ENCODE results near the gene CACNA1B. TPM values are rescaled to one million over a fixed set of nuclear protein-coding genes. Genes with fewer than 3 reads are reported as not detected.
"Not testable (repeated sequence)": the region's sequence is repeated elsewhere in the genome, so short reads cannot be mapped to it uniquely, and the experiment has no call there.

The CACNA1B gene
- total RNA-seq, 1 experiment from 2014 or later, result 1.7 TPM

- Histone ChIP-seq H3K4me2 (ENCODE audit: low read length) (no peak overlapping the region), H3K9me3 (ENCODE audit: control insufficient read depth in 1 of 2, insufficient read depth in 1 of 2, low read depth in 1 of 2, low read length in 2 of 2) (no peaks in the 10 kb centered on the region), H2AFZ (ENCODE audit: low read depth, low read length, poor library complexity, severe bottlenecking) (no peak overlapping the region), H3K27me3 (ENCODE audit: insufficient read depth, low read length) (no peaks in the 10 kb centered on the region), H3K9ac (ENCODE audit: low read length) (no peak overlapping the region), H3K4me3 (replicated peaks in 1 of 2; ENCODE audit: low read depth in 1 of 2, low read length in 2 of 2) (no peak overlapping the region), H3K36me3 (ENCODE audit: control insufficient read depth in 1 of 2, insufficient read depth in 2 of 2, low read length in 2 of 2) (no peaks in the 10 kb centered on the region), H3K9me2 (ENCODE audit: insufficient read depth) (no peaks in the 10 kb centered on the region), H3K79me2 (ENCODE audit: insufficient read depth, low read length) (no peaks in the 10 kb centered on the region), H3K4me1 (ENCODE audit: control insufficient read depth in 1 of 2, insufficient read depth in 2 of 2, low read length in 2 of 2) (no peaks in the 10 kb centered on the region), H3K27ac (ENCODE audit: low read depth, low read length) (no peak overlapping the region), H4K20me1 (ENCODE audit: insufficient read depth) (no peaks in the 10 kb centered on the region)
- ChIA-PET POLR2A (no interaction called here), CTCF (no interaction called here), RAD21 (ENCODE audit: low non-redundant PET in 1 of 2, low total read pairs in 2 of 2, uncharacterized antibody in 2 of 2, unreplicated experiment in 2 of 2) (no interaction called here)
- DNase-seq (ENCODE audit: low read depth, low spot score), result no peak
- no TSS peak for BruUV-seq (replicated peaks)
- no peak for TF ChIP-seq SP1 (IDR thresholded peaks at IDR 0.05; ENCODE audit: low read depth)
- no peak for TF ChIP-seq ZFX (IDR thresholded peaks at IDR 0.05)
- TF ChIP-seq EZH2phosphoT487 (IDR thresholded peaks at IDR 0.05; ENCODE audit: borderline replicate concordance), result no peak
- no peak for TF ChIP-seq POLR2AphosphoS5 (IDR thresholded peaks at IDR 0.05; ENCODE audit: low read depth, low read length)
- TF ChIP-seq ZNF274 (IDR thresholded peaks at IDR 0.05; ENCODE audit: low read depth, low read length), result no peak
- intact Hi-C loops (cut with micrococcal nuclease), result no loop called here
- ATAC-seq, result no peak
Observed at GRCh38 chr9:138123086-138123485, 245.5 kb downstream of the CACNA1B start.

DNA sequence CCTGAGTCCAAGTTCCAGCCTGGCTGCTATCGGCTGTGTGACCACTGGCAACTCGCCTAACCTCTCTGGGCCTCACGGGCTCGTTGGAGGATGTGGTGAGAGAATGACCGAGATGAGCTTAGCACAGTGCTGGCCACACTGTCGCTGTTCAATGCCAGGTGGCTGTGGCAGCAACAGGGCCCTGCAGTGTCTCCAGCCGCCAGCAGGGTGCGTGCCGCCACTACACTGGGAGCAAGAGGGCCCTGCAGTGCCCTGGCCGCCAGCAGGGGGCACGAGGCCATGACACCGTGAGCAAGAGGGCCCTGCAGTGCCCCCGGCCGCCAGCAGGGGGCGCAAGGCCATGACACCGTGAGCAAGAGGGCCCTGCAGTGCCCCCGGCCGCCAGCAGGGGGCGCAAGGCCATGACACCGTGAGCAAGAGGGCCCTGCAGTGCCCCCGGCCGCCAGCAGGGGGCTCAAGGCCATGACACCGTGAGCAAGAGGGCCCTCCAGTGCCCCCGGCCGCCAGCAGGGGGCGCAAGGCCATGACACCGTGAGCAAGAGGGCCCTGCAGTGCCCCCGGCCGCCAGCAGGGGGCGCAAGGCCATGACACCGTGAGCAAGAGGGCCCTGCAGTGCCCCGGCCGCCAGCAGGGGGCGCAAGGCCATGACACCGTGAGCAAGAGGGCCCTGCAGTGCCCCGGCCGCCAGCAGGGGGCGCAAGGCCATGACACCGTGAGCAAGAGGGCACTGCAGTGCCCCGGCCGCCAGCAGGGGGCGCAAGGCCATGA is 248.7 kb downstream of the CACNA1B start:
- CTCF ChIA-PET; intact Hi-C loops (cut with micrococcal nuclease): not testable (repeated sequence)

GRCh38 chr9:138126858-138127584 is 249.4 kb downstream of the CACNA1B start:
- H3K9me2 ChIP-seq (ENCODE audit: insufficient read depth); CTCF ChIA-PET; ATAC-seq; H3K9ac ChIP-seq (ENCODE audit: low read length); RAD21 ChIA-PET (ENCODE audit: low non-redundant PET in 1 of 2, low total read pairs in 2 of 2, uncharacterized antibody in 2 of 2, unreplicated experiment in 2 of 2); H3K79me2 ChIP-seq (ENCODE audit: insufficient read depth, low read length); BruUV-seq (replicated peaks); H3K27ac ChIP-seq (ENCODE audit: low read depth, low read length); H3K36me3 ChIP-seq (ENCODE audit: control insufficient read depth in 1 of 2, insufficient read depth in 2 of 2, low read length in 2 of 2); H4K20me1 ChIP-seq (ENCODE audit: insufficient read depth); H2AFZ ChIP-seq (ENCODE audit: low read depth, low read length, poor library complexity, severe bottlenecking); H3K27me3 ChIP-seq (ENCODE audit: insufficient read depth, low read length); DNase-seq (ENCODE audit: low read depth, low spot score); intact Hi-C loops (cut with micrococcal nuclease); POLR2A ChIA-PET; H3K4me3 ChIP-seq (replicated peaks in 1 of 2; ENCODE audit: low read depth in 1 of 2, low read length in 2 of 2); H3K9me3 ChIP-seq (ENCODE audit: control insufficient read depth in 1 of 2, insufficient read depth in 1 of 2, low read depth in 1 of 2, low read length in 2 of 2); H3K4me1 ChIP-seq (ENCODE audit: control insufficient read depth in 1 of 2, insufficient read depth in 2 of 2, low read length in 2 of 2); H3K4me2 ChIP-seq (ENCODE audit: low read length): not testable (repeated sequence)

More for the DNA sequence above, 248.7 kb downstream of the CACNA1B start:
- H3K27me3 ChIP-seq (ENCODE audit: insufficient read depth, low read length); H4K20me1 ChIP-seq (ENCODE audit: insufficient read depth); H3K9me2 ChIP-seq (ENCODE audit: insufficient read depth); RAD21 ChIA-PET (ENCODE audit: low non-redundant PET in 1 of 2, low total read pairs in 2 of 2, uncharacterized antibody in 2 of 2, unreplicated experiment in 2 of 2); BruUV-seq (replicated peaks); DNase-seq (ENCODE audit: low read depth, low spot score); POLR2A ChIA-PET; H3K9me3 ChIP-seq (ENCODE audit: control insufficient read depth in 1 of 2, insufficient read depth in 1 of 2, low read depth in 1 of 2, low read length in 2 of 2); H3K4me3 ChIP-seq (replicated peaks in 1 of 2; ENCODE audit: low read depth in 1 of 2, low read length in 2 of 2); H3K4me2 ChIP-seq (ENCODE audit: low read length); H3K9ac ChIP-seq (ENCODE audit: low read length); H3K36me3 ChIP-seq (ENCODE audit: control insufficient read depth in 1 of 2, insufficient read depth in 2 of 2, low read length in 2 of 2); H3K27ac ChIP-seq (ENCODE audit: low read depth, low read length); H3K4me1 ChIP-seq (ENCODE audit: control insufficient read depth in 1 of 2, insufficient read depth in 2 of 2, low read length in 2 of 2); ATAC-seq; H2AFZ ChIP-seq (ENCODE audit: low read depth, low read length, poor library complexity, severe bottlenecking); H3K79me2 ChIP-seq (ENCODE audit: insufficient read depth, low read length): not testable (repeated sequence)

- RAD21 ChIA-PET (ENCODE audit: low non-redundant PET in 1 of 2, low total read pairs in 2 of 2, uncharacterized antibody in 2 of 2, unreplicated experiment in 2 of 2); CTCF ChIA-PET; DNase-seq (ENCODE audit: low read depth, low spot score); ATAC-seq; H3K4me3 ChIP-seq (replicated peaks in 1 of 2; ENCODE audit: low read depth in 1 of 2, low read length in 2 of 2); H3K9ac ChIP-seq (ENCODE audit: low read length); H3K9me3 ChIP-seq (ENCODE audit: control insufficient read depth in 1 of 2, insufficient read depth in 1 of 2, low read depth in 1 of 2, low read length in 2 of 2); H3K79me2 ChIP-seq (ENCODE audit: insufficient read depth, low read length); BruUV-seq (replicated peaks); H3K4me1 ChIP-seq (ENCODE audit: control insufficient read depth in 1 of 2, insufficient read depth in 2 of 2, low read length in 2 of 2); H3K4me2 ChIP-seq (ENCODE audit: low read length); H2AFZ ChIP-seq (ENCODE audit: low read depth, low read length, poor library complexity, severe bottlenecking); intact Hi-C loops (cut with micrococcal nuclease); POLR2A ChIA-PET; H4K20me1 ChIP-seq (ENCODE audit: insufficient read depth); H3K27me3 ChIP-seq (ENCODE audit: insufficient read depth, low read length); H3K36me3 ChIP-seq (ENCODE audit: control insufficient read depth in 1 of 2, insufficient read depth in 2 of 2, low read length in 2 of 2); H3K9me2 ChIP-seq (ENCODE audit: insufficient read depth); H3K27ac ChIP-seq (ENCODE audit: low read depth, low read length): not testable (repeated sequence)
Observed at GRCh38 chr9:138128027-138128426, 250.4 kb downstream of the CACNA1B start.
